Measurements from ENCODE around the gene DACT3. TPM values are rescaled to one million over a fixed set of nuclear protein-coding genes. Genes with fewer than 3 reads are reported as not detected.

DACT3 gene
- total RNA-seq, 4 donors from 2014 or later, result 0.68 to 1.8 (median 1.2) TPM

DNA sequence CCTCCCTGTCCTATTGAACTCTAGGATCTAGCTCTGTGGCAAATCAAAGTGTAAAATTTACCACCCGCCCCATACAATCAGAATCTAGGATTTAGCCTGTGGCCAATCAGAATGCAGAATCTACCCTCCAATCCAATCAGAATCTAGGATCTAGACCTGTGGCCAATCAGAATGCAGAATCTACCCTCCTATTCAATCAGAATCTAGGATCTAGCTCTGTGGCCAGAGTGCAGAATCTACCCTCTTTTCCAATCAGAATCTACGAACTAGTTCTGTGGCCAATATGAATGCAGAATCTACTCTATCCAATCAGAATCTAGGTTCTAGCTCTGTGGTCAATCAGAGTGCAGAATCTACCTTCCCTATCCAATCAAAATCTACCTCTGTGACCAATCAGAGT lies 30.1 kb upstream of the DACT3 start:
- TF ChIP-seq POLR2A (IDR thresholded peaks at IDR 0.05) (no peak), EP300 (IDR thresholded peaks at IDR 0.05) (no peak), POLR2AphosphoS5 (IDR thresholded peaks at IDR 0.05) (no peak)
- TF ChIP-seq, protein P1, sequence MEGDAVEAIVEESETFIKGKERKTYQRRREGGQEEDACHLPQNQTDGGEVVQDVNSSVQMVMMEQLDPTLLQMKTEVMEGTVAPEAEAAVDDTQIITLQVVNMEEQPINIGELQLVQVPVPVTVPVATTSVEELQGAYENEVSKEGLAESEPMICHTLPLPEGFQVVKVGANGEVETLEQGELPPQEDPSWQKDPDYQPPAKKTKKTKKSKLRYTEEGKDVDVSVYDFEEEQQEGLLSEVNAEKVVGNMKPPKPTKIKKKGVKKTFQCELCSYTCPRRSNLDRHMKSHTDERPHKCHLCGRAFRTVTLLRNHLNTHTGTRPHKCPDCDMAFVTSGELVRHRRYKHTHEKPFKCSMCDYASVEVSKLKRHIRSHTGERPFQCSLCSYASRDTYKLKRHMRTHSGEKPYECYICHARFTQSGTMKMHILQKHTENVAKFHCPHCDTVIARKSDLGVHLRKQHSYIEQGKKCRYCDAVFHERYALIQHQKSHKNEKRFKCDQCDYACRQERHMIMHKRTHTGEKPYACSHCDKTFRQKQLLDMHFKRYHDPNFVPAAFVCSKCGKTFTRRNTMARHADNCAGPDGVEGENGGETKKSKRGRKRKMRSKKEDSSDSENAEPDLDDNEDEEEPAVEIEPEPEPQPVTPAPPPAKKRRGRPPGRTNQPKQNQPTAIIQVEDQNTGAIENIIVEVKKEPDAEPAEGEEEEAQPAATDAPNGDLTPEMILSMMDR (IDR thresholded peaks at IDR 0.05), result no peak
- Histone ChIP-seq H3K27me3 (no peaks in the 10 kb centered on the region), H3K9me3 (no peaks in the 10 kb centered on the region), H3K4me1 (no peaks in the 10 kb centered on the region), H3K4me3 (no peak overlapping the region), H3K27ac (no peak overlapping the region), H3K36me3 (peaks cover 100% of the 10 kb centered on the region)
- DNase-seq (ENCODE audit: low spot score in 2 of 2), result no peak
- WGBS, result 45% methylated on average over 2 of the region's 2 CpGs

DNA sequence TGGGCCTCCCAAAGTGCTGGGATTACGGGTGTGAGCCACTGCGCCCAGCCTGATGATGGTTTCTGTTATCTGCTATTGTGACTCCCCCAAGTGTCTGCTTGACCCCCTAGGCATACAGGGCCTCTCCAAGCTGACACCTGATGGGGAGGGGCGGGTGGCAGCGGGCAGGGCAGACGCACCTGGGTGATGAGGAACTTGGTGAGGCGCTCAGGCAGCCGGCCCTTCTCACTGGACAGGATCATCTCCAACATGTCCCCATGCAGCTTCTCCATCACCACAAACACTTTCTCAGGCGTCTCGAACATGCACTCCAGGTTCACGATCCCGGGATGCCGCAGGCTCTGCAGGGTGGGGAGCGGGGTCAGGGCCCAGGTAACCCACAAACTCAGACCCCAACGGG lies 28.4 kb upstream of the DACT3 start:
- WGBS, result 93% methylated on average over 5 of the region's 14 CpGs
- no peak for DNase-seq (ENCODE audit: low spot score in 2 of 2)

DNA sequence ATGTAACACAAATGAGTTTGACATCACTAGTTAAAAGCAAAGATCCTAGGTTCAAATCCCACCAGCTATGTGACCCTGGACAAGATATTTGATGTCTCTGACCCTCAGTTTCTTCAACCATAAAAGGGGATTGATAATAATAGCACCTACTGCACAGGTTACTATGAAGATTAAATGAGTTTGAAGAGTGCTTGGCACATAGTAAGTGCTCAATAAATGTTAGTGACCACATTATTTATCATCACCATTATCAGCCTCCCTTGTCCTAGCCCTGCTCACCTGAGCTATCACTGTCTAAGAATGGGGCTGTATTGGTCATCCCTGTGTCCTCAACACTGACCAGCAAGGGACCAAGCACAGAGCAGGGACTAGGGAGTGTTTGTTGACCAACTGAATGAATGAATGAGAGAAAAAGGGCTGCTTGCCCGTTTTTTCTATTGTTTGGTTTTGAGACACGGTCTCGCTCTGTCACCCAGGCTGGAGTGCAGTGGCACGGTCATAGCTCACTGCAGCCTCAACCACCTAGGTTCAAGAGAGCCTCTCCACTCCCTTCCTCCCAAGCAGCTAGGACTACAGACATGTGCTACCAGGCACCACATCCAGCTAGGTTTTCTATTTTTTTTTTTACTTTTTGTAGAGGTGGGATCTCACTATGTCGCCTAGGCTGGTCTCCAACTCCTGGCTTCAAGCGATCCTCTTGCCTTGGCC lies 26.6 kb upstream of the DACT3 start:
- no peak for DNase-seq (ENCODE audit: low spot score in 2 of 2)
- peaks cover 100% of the 10 kb centered on the region for H3K36me3 ChIP-seq
- no peaks in the 10 kb centered on the region for H3K27me3 ChIP-seq
- TF ChIP-seq, protein P1 (IDR thresholded peaks at IDR 0.05), result no peak
- TF ChIP-seq EP300 (IDR thresholded peaks at IDR 0.05) (no peak), POLR2A (IDR thresholded peaks at IDR 0.05) (no peak), POLR2AphosphoS5 (IDR thresholded peaks at IDR 0.05) (no peak)
- H3K4me1 ChIP-seq, result no peaks in the 10 kb centered on the region
- no peaks in the 10 kb centered on the region for H3K9me3 ChIP-seq
- 94% methylated on average over 6 of the region's 6 CpGs for WGBS
- H3K27ac ChIP-seq, result no peak overlapping the region
- no peak overlapping the region for H3K4me3 ChIP-seq

More for the DNA sequence above, 28.4 kb upstream of the DACT3 start:
- TF ChIP-seq EP300 (IDR thresholded peaks at IDR 0.05), result no peak
- no peak for TF ChIP-seq POLR2AphosphoS5 (IDR thresholded peaks at IDR 0.05)
- no peak for TF ChIP-seq POLR2A (IDR thresholded peaks at IDR 0.05)
- TF ChIP-seq, protein P1 (IDR thresholded peaks at IDR 0.05), result no peak
- Histone ChIP-seq H3K9me3 (no peaks in the 10 kb centered on the region), H3K27me3 (no peaks in the 10 kb centered on the region), H3K27ac (no peak overlapping the region), H3K36me3 (peaks cover 100% of the 10 kb centered on the region), H3K4me1 (no peaks in the 10 kb centered on the region), H3K4me3 (no peak overlapping the region)

DNA sequence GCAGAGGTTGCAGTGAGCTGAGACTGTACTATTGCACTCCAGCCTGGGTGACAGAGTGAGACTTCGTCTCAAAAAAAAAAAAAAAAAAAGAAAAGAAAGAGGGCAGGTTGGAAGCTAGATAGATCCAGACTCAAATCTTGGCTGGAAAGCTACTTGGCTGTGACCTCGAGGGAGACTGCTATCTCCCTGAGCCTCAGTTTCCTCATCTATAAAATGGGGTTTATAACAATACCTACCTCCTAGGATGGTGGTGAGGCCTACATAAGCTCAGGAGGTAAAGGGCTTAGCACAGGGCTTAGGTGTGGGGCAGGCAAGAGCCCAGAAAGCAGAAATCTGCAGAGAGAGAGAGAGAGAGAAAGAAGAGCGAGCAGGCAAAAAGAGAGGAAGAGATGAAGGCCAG lies 24.2 kb upstream of the DACT3 start:
- TF ChIP-seq POLR2AphosphoS5 (IDR thresholded peaks at IDR 0.05), result no peak
- TF ChIP-seq, protein P1 (IDR thresholded peaks at IDR 0.05), result no peak
- no peak for TF ChIP-seq EP300 (IDR thresholded peaks at IDR 0.05)
- no peak for TF ChIP-seq POLR2A (IDR thresholded peaks at IDR 0.05)
- Histone ChIP-seq H3K9me3 (no peaks in the 10 kb centered on the region), H3K27ac (no peak overlapping the region), H3K27me3 (no peaks in the 10 kb centered on the region), H3K4me1 (no peaks in the 10 kb centered on the region), H3K36me3 (peaks cover 99% of the 10 kb centered on the region), H3K4me3 (no peak overlapping the region)
- DNase-seq (ENCODE audit: low spot score in 2 of 2), result no peak
- WGBS, result 84% methylated on average over 3 of the region's 3 CpGs

- no peaks in the 10 kb centered on the region for H3K9me3 ChIP-seq
- no peaks in the 10 kb centered on the region for H3K27me3 ChIP-seq
- WGBS, result 78% methylated on average over 15 of the region's 26 CpGs
- H3K4me3 ChIP-seq, result no peak overlapping the region
- DNase-seq (ENCODE audit: low spot score in 2 of 2), result no peak
- no peak for TF ChIP-seq POLR2AphosphoS5 (IDR thresholded peaks at IDR 0.05)
- TF ChIP-seq, protein P1 (IDR thresholded peaks at IDR 0.05), result no peak
- H3K36me3 ChIP-seq, result peaks cover 94% of the 10 kb centered on the region
- no peaks in the 10 kb centered on the region for H3K4me1 ChIP-seq
- no peak overlapping the region for H3K27ac ChIP-seq
Measured at GRCh38 chr19:46678110-46678732, 17.2 kb upstream of the DACT3 start.

Measured in suprapubic skin (tissue), 4 donors.